WTC11 (cell line): ENCODE results near the gene PCBP3. TPM values are rescaled to one million over a fixed set of nuclear protein-coding genes. Genes with fewer than 3 reads are reported as not detected.

Experiments used
- ATAC-seq: fragments of 200-7000 bp; cut with Tn5 transposase; 2 replicates; pipeline ENCODE4 v1.10.0; 2021; ENCODE audit warnings: mild to moderate bottlenecking, moderate library complexity
- CTCF ChIA-PET: fragments of 300-600 bp; sonication (Branson Sonifier 250); formaldehyde crosslinking; loops from one replicate; lab custom pipeline; 2021; ENCODE audit warnings: antibody characterized with exemption; lab: Charles Lee
- POLR2A ChIA-PET: fragments of 350-600 bp; sonication (Branson Sonifier 250); formaldehyde crosslinking; loops from one replicate; lab custom pipeline; 2021; ENCODE audit warnings: antibody characterized with exemption; lab: Charles Lee
- DNase-seq: peaks from one replicate; pipeline ENCODE4 v3.0.0; 2021; ENCODE audit warnings: low spot score
- H3K27ac Mint-ChIP-seq: 2 replicates; pipeline ENCODE4 v1.8.0; 2021; ENCODE audit warnings: mixed read lengths
- H3K27me3 Mint-ChIP-seq: 2 replicates; pipeline ENCODE4 v1.8.0; 2021; ENCODE audit warnings: low read depth, mild to moderate bottlenecking, moderate library complexity, mixed read lengths
- H3K36me3 Mint-ChIP-seq: 2 replicates; pipeline ENCODE4 v1.8.0; 2021; ENCODE audit warnings: mixed read lengths
- H3K4me1 Mint-ChIP-seq: 2 replicates; pipeline ENCODE4 v1.8.0; 2022; ENCODE audit warnings: mixed read lengths
- H3K4me3 Mint-ChIP-seq: 2 replicates; pipeline ENCODE4 v1.8.0; 2021; ENCODE audit warnings: mild to moderate bottlenecking, moderate library complexity, mixed read lengths
- H3K9me3 Mint-ChIP-seq: 2 replicates; pipeline ENCODE4 v1.8.0; 2021; ENCODE audit warnings: mixed read lengths
- ATF1 ChIP-seq: sonication (generic); formaldehyde crosslinking; IDR thresholded peaks from 2 replicates; pipeline ENCODE4 v1.8.1; 2023; ENCODE audit warnings: mild to moderate bottlenecking, moderate library complexity, missing genetic modification reagents
- ESRRA ChIP-seq: sonication (generic); formaldehyde crosslinking; IDR thresholded peaks from 2 replicates; pipeline ENCODE4 v1.8.1; 2022; ENCODE audit warnings: mild to moderate bottlenecking, missing genetic modification reagents, borderline replicate concordance
- JAZF1 ChIP-seq: fragments of 250-450 bp; sonication (Bioruptor Pico); IDR thresholded peaks from 2 replicates; pipeline ENCODE4 v1.9.0; 2021; ENCODE audit warnings: moderate library complexity, mild to moderate bottlenecking, inconsistent platforms
- KAT7 ChIP-seq: sonication (generic); formaldehyde crosslinking; IDR thresholded peaks from 2 replicates; pipeline ENCODE4 v1.8.1; 2023; ENCODE audit warnings: missing genetic modification reagents, mild to moderate bottlenecking, borderline replicate concordance
- MXD4 ChIP-seq: fragments of 250-450 bp; sonication (Bioruptor Pico); IDR thresholded peaks from 2 replicates; pipeline ENCODE4 v1.8.0; 2021; ENCODE audit warnings: mild to moderate bottlenecking, moderate library complexity, borderline replicate concordance
- NFYB ChIP-seq: sonication (generic); formaldehyde crosslinking; conservative IDR thresholded peaks from 2 replicates; pipeline ENCODE4 v1.8.0; 2022; ENCODE audit warnings: low read depth, missing genetic modification reagents
- SMAD4 ChIP-seq: sonication (generic); formaldehyde crosslinking; IDR thresholded peaks from 2 replicates; pipeline ENCODE4 v1.8.0; 2022; ENCODE audit warnings: mild to moderate bottlenecking, missing genetic modification reagents
- TCF7 ChIP-seq: sonication (generic); formaldehyde crosslinking; IDR thresholded peaks from 2 replicates; pipeline ENCODE4 v1.8.0; 2022; ENCODE audit warnings: mild to moderate bottlenecking, low read depth, missing genetic modification reagents, moderate library complexity
- TP53 ChIP-seq: sonication (generic); formaldehyde crosslinking; IDR thresholded peaks from 2 replicates; pipeline ENCODE4 v1.8.1; 2023; ENCODE audit warnings: mild to moderate bottlenecking, missing genetic modification reagents
- ZNF232 ChIP-seq: sonication (generic); formaldehyde crosslinking; IDR thresholded peaks from 2 replicates; pipeline ENCODE4 v1.8.0; 2022; ENCODE audit warnings: mild to moderate bottlenecking, missing genetic modification reagents
- ZNF396 ChIP-seq: fragments of 250-450 bp; sonication (Bioruptor Pico); IDR thresholded peaks from 2 replicates; pipeline ENCODE4 v1.8.0; 2021; ENCODE audit warnings: mild to moderate bottlenecking, moderate library complexity, borderline replicate concordance
- total RNA-seq: library from RNA; stranded (reverse); gene quantifications from 3 replicates; pipeline ENCODE4 v1.2.3, GENCODE V29; 2021
- TF ChIP-seq, protein P1 (sequence below): sonication (generic); formaldehyde crosslinking; IDR thresholded peaks from 2 replicates; pipeline ENCODE4 v1.8.1; 2023; ENCODE audit warnings: mild to moderate bottlenecking, missing genetic modification reagents
- TF ChIP-seq, protein P2 (sequence below): sonication (generic); formaldehyde crosslinking; IDR thresholded peaks from 2 replicates; pipeline ENCODE4 v1.8.0; 2022; ENCODE audit warnings: mild to moderate bottlenecking, missing genetic modification reagents
- TF ChIP-seq, protein P3 (sequence below): fragments of 250-450 bp; sonication (Bioruptor Pico); IDR thresholded peaks from 2 replicates; pipeline ENCODE4 v1.9.0; 2021; ENCODE audit warnings: moderate library complexity, mild to moderate bottlenecking, inconsistent platforms, borderline replicate concordance
- TF ChIP-seq, protein P4 (sequence below): sonication (generic); formaldehyde crosslinking; IDR thresholded peaks from 2 replicates; pipeline ENCODE4 v1.8.0; 2022; ENCODE audit warnings: mild to moderate bottlenecking, missing genetic modification reagents

The PCBP3 gene
- total RNA-seq, 1 experiment from 2014 or later, result 8.5 TPM

DNA sequence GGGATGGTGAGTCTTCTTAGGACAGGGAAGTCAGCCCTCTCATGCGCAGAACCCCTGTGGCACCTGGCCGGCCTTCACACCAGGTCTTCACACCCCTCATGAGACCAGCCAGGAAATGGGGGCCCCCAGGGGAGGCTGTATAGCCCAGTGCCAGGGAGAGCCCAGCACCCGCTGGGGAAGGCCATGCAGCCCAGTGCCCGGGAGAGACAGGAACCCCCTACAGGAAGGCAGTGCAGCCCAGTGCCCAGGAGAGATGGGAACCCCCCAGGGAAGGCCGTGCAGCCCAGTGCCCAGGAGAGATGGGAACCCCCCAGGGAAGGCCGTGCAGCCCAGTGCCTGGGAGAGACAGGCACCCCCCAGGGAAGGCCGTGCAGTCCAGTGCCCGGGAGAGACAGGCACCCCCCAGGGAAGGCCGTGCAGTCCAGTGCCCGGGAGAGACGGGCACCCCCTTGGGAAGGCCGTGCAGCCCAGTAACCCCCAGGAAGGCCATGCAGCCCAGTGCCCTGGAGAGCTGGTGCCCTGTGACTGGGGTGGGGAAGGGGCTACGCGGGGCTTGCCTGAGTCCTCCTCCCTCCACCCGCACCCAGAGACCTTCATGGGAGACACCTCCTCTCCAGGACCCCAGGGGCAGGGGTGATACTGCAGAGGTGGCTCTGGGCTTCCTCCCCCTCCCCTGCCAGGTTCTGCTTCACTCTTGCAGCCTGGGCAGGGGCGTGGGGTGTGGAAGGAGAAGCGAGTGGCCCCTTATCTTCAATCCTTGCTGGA, 227.5 kb downstream of the PCBP3 start:
- Mint-ChIP-seq H3K4me1 (no peaks in the 10 kb centered on the region), H3K9me3 (no peaks in the 10 kb centered on the region), H3K27me3 (no peaks in the 10 kb centered on the region), H3K4me3 (no peak overlapping the region), H3K36me3 (no peaks in the 10 kb centered on the region), H3K27ac (no peak overlapping the region)
- no peak for ATAC-seq
- TF ChIP-seq ZNF232 (CRISPR knock-in tag) (no peak), ZNF396 (CRISPR knock-in tag) (no peak), NFYB (no peak), JAZF1 (no peak), KAT7 (no peak), ESRRA (CRISPR knock-in tag) (no peak), MXD4 (CRISPR knock-in tag) (no peak), ATF1 (no peak), TCF7 (CRISPR knock-in tag) (no peak)
- TF ChIP-seq, protein P1, sequence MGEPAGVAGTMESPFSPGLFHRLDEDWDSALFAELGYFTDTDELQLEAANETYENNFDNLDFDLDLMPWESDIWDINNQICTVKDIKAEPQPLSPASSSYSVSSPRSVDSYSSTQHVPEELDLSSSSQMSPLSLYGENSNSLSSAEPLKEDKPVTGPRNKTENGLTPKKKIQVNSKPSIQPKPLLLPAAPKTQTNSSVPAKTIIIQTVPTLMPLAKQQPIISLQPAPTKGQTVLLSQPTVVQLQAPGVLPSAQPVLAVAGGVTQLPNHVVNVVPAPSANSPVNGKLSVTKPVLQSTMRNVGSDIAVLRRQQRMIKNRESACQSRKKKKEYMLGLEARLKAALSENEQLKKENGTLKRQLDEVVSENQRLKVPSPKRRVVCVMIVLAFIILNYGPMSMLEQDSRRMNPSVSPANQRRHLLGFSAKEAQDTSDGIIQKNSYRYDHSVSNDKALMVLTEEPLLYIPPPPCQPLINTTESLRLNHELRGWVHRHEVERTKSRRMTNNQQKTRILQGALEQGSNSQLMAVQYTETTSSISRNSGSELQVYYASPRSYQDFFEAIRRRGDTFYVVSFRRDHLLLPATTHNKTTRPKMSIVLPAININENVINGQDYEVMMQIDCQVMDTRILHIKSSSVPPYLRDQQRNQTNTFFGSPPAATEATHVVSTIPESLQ (CRISPR knock-in tag), result no peak
- TF ChIP-seq, protein P2, sequence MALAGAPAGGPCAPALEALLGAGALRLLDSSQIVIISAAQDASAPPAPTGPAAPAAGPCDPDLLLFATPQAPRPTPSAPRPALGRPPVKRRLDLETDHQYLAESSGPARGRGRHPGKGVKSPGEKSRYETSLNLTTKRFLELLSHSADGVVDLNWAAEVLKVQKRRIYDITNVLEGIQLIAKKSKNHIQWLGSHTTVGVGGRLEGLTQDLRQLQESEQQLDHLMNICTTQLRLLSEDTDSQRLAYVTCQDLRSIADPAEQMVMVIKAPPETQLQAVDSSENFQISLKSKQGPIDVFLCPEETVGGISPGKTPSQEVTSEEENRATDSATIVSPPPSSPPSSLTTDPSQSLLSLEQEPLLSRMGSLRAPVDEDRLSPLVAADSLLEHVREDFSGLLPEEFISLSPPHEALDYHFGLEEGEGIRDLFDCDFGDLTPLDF (CRISPR knock-in tag), result no peak
- TF ChIP-seq, protein P3, sequence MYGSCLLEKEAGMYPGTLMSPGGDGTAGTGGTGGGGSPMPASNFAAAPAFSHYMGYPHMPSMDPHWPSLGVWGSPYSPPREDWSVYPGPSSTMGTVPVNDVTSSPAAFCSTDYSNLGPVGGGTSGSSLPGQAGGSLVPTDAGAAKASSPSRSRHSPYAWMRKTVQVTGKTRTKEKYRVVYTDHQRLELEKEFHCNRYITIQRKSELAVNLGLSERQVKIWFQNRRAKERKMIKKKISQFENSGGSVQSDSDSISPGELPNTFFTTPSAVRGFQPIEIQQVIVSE (CRISPR knock-in tag), result no peak
- TF ChIP-seq, protein P4, sequence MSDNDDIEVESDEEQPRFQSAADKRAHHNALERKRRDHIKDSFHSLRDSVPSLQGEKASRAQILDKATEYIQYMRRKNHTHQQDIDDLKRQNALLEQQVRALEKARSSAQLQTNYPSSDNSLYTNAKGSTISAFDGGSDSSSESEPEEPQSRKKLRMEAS (CRISPR knock-in tag), result no peak
- DNase-seq, result no peak
- CTCF ChIA-PET, result interaction anchor here (1.2 to 2.8 kb wide), 3 partner anchors 9 to 83 kb away, joined by 3 to 12 read pairs (median 3); no protein-coding TSS in a partner anchor
- POLR2A ChIA-PET, result no interaction called here

DNA sequence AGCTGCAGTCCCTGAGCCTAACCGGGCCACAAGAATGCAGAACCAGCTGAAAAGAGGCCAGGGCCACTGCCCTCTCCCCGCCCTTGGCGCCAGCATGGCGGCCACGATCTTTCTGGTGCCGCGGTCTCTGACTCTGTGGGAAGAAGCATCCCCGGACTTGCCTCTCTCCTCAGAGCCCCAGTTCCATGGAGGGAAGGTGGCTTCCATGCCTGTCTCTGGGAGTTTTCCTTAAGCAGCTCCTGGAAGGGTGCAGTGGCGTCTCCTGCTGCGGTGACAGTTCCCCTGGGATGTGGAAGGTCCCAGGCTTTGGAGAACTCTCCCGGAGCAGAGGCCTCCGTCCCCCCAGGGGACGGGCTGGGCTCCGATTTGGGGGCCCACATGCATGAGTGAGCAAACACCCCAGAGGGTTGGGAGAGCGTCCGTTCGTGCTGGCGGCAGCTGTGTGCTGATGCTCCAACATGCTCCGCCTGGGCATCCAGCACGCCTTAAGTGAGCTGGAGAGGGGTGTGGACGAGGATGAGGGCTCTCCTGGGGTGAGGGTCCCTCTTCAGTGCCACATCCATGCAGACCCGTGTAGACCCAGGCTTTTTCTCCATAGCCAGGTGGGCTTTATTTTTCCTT, 228.2 kb downstream of the PCBP3 start:
- no peaks in the 10 kb centered on the region for H3K4me1 Mint-ChIP-seq
- H3K9me3 Mint-ChIP-seq, result no peaks in the 10 kb centered on the region
- H3K36me3 Mint-ChIP-seq, result no peaks in the 10 kb centered on the region
- ATAC-seq, result no peak
- ChIA-PET POLR2A (no interaction called here), CTCF (interaction anchor here (1.5 to 2.8 kb wide), 3 partner anchors 9 to 82 kb away, joined by 3 to 12 read pairs (median 4); no protein-coding TSS in a partner anchor)
- no peak overlapping the region for H3K27ac Mint-ChIP-seq
- no peak for DNase-seq
- no peak for TF ChIP-seq SMAD4 (CRISPR knock-in tag)
- no peak overlapping the region for H3K4me3 Mint-ChIP-seq
- H3K27me3 Mint-ChIP-seq, result no peaks in the 10 kb centered on the region

DNA sequence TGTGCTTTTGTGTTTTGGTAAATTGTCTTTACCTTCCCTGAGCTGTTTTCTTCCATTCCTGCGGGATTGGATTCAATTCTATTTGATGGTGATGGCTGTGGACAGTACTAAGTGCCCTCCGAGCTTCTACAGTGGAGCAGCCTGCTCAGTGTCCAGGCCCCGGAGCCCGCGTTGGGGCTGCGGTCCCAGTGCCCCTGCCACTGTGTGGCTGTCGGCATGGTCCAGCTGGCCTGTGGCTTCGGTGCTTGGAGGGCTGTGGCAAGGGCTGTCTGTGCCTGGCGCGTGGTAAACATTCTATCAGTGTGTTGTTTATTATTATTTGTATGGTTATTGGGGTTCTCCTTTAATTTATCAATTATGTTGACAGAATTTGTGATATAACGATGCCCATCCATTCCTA, 228.9 kb downstream of the PCBP3 start:
- ATAC-seq, result no peak
- no peaks in the 10 kb centered on the region for H3K27me3 Mint-ChIP-seq
- H3K36me3 Mint-ChIP-seq, result no peaks in the 10 kb centered on the region
- no peak for TF ChIP-seq KAT7
- no peak for TF ChIP-seq TP53 (CRISPR knock-in tag)
- TF ChIP-seq, protein P3 (CRISPR knock-in tag), result no peak
- TF ChIP-seq, all 79 proteins: peak for 0
- ChIA-PET CTCF (interaction anchor here (1.5 to 2.8 kb wide), 3 partner anchors 8 to 82 kb away, joined by 3 to 12 read pairs (median 4); no protein-coding TSS in a partner anchor), POLR2A (no interaction called here)
- H3K9me3 Mint-ChIP-seq, result no peaks in the 10 kb centered on the region
- no peak overlapping the region for H3K4me3 Mint-ChIP-seq
- no peak overlapping the region for H3K27ac Mint-ChIP-seq
- no peaks in the 10 kb centered on the region for H3K4me1 Mint-ChIP-seq
- no peak for DNase-seq
